ENCODE results near the gene CLDN19.

DNA sequence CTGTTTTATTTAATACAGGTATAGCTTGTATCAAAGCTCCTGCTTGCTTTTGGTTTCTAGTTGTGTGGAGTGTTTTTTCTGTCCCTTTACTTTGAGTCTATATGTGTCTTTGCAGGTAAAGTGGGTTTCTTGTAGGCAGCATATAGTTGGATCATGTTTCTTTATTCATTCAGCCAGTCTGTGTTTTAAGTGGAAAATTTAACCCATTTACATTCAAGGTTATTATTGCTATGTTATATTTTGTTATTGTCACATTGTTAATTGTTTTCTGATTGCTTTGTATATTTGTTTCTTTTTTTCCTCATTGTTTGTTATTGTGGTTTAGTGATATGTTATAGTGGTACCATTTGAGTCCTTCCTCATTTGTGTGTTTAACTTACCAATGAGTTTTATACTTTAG, 26.7 kb downstream of the CLDN19 start:
- TF ChIP-seq TBP (IDR thresholded peaks at IDR 0.05; ENCODE audit: low read depth, low read length) (no peak), CHD2 (IDR thresholded peaks at IDR 0.05; ENCODE audit: low read length) (no peak), RXRA (IDR thresholded peaks at IDR 0.05; ENCODE audit: insufficient read depth, low read depth, low read length) (no peak), POLR2A (IDR thresholded peaks at IDR 0.05; ENCODE audit: control extremely low read depth in 1 of 2, low read depth in 2 of 2, low read length in 2 of 2) (no peak), BRCA1 (IDR thresholded peaks at IDR 0.05; ENCODE audit: low read depth, low read length) (no peak), RNF2 (IDR thresholded peaks at IDR 0.05; ENCODE audit: borderline replicate concordance, low read depth, low read length, missing control alignments, poor library complexity, severe bottlenecking) (no peak), SP4 (IDR thresholded peaks at IDR 0.05; ENCODE audit: low read length) (no peak), EZH2 (IDR thresholded peaks at IDR 0.05; ENCODE audit: low read depth, low read length, severe bottlenecking) (no peak), SP1 (IDR thresholded peaks at IDR 0.05; ENCODE audit: low read depth, low read length) (no peak), SRF (IDR thresholded peaks at IDR 0.05; ENCODE audit: low read depth, low read length) (no peak)
- TF ChIP-seq, protein P1, sequence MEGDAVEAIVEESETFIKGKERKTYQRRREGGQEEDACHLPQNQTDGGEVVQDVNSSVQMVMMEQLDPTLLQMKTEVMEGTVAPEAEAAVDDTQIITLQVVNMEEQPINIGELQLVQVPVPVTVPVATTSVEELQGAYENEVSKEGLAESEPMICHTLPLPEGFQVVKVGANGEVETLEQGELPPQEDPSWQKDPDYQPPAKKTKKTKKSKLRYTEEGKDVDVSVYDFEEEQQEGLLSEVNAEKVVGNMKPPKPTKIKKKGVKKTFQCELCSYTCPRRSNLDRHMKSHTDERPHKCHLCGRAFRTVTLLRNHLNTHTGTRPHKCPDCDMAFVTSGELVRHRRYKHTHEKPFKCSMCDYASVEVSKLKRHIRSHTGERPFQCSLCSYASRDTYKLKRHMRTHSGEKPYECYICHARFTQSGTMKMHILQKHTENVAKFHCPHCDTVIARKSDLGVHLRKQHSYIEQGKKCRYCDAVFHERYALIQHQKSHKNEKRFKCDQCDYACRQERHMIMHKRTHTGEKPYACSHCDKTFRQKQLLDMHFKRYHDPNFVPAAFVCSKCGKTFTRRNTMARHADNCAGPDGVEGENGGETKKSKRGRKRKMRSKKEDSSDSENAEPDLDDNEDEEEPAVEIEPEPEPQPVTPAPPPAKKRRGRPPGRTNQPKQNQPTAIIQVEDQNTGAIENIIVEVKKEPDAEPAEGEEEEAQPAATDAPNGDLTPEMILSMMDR (IDR thresholded peaks at IDR 0.05; ENCODE audit: control extremely low read depth in 1 of 3, insufficient read depth in 1 of 3, low read depth in 1 of 3, low read length in 3 of 3): no peak
- TF ChIP-seq, protein P2, sequence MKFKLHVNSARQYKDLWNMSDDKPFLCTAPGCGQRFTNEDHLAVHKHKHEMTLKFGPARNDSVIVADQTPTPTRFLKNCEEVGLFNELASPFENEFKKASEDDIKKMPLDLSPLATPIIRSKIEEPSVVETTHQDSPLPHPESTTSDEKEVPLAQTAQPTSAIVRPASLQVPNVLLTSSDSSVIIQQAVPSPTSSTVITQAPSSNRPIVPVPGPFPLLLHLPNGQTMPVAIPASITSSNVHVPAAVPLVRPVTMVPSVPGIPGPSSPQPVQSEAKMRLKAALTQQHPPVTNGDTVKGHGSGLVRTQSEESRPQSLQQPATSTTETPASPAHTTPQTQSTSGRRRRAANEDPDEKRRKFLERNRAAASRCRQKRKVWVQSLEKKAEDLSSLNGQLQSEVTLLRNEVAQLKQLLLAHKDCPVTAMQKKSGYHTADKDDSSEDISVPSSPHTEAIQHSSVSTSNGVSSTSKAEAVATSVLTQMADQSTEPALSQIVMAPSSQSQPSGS (IDR thresholded peaks at IDR 0.05; ENCODE audit: low read length): no peak

Data from H1 (cell line).